Fibroblast of lung (primary cell): Measurements from ENCODE around the gene NUP107. TPM values are rescaled to one million over a fixed set of nuclear protein-coding genes. Genes with fewer than 3 reads are reported as not detected.
A peak's percentile ranks its signal among the peaks of the same experiment; 100 is the strongest.

ENCODE experiments used
- DNase-seq, 2 donors: peaks; one replicate each; pipeline versions ENCODE4 v3.0.0 to v3.0.0-alpha.2; 2010; ENCODE audit warnings: low read depth in 2 of 2
- H2AFZ ChIP-seq: 2 replicates; pipeline ENCODE4 v1.5.1; 2012; ENCODE audit warnings: low read length, control low read depth, inconsistent platforms
- H3K27ac ChIP-seq: 2 replicates; pipeline ENCODE4 v1.5.1; 2011; ENCODE audit warnings: low read length, control low read depth; ENCODE audit not compliant: insufficient read depth
- H3K27me3 ChIP-seq: 2 replicates; pipeline ENCODE4 v1.5.1; 2011; ENCODE audit warnings: mild to moderate bottlenecking, low read length; ENCODE audit not compliant: control insufficient read depth, insufficient read depth
- H3K36me3 ChIP-seq: 2 replicates; pipeline ENCODE4 v1.5.1; 2011; ENCODE audit warnings: low read length; ENCODE audit not compliant: control insufficient read depth, insufficient read depth
- H3K4me1 ChIP-seq: 2 replicates; pipeline ENCODE4 v1.5.1; 2011; ENCODE audit warnings: low read length; ENCODE audit not compliant: control insufficient read depth, insufficient read depth; ENCODE audit errors: extremely low read depth
- H3K4me2 ChIP-seq: 2 replicates; pipeline ENCODE4 v1.5.1; 2011; ENCODE audit warnings: low read length, control low read depth; ENCODE audit not compliant: insufficient read depth; ENCODE audit errors: extremely low read depth
- H3K4me3 ChIP-seq, 4 experiments: fragments of 200-600 bp in 1 of 4; sonication (generic) in 1 of 4; replicated peaks in 1 of 4; 2 replicates each; pipeline ENCODE4 v1.5.1; 2011 to 2016; ENCODE audit warnings: low read length in 4 of 4, low read depth in 3 of 4, mild to moderate bottlenecking in 3 of 4, control low read depth in 2 of 4, inconsistent platforms in 1 of 4, mixed read lengths in 1 of 4; ENCODE audit not compliant: insufficient read depth in 1 of 4; ENCODE audit errors: control extremely low read depth in 1 of 4
- H3K79me2 ChIP-seq: 2 replicates; pipeline ENCODE4 v1.5.1; 2012; ENCODE audit warnings: mild to moderate bottlenecking, low read length, inconsistent platforms; ENCODE audit not compliant: control insufficient read depth, insufficient read depth
- H3K9ac ChIP-seq: 2 replicates; pipeline ENCODE4 v1.5.1; 2011; ENCODE audit warnings: mild to moderate bottlenecking, low read length, control low read depth; ENCODE audit not compliant: insufficient read depth
- H3K9me3 ChIP-seq: 2 replicates; pipeline ENCODE4 v1.5.1; 2012; ENCODE audit warnings: low read depth, low read length; ENCODE audit not compliant: control insufficient read depth, insufficient read depth
- H4K20me1 ChIP-seq: 2 replicates; pipeline ENCODE4 v1.5.1; 2011; ENCODE audit warnings: low read length; ENCODE audit not compliant: control insufficient read depth, insufficient read depth; ENCODE audit errors: extremely low read depth
- EZH2 ChIP-seq: IDR thresholded peaks from 2 replicates; pipeline ENCODE4 v1.5.1; 2012; ENCODE audit warnings: low read length, control low read depth, mild to moderate bottlenecking; ENCODE audit errors: missing control alignments
- polyA plus RNA-seq, 2 donors: library from polyadenylated mRNA; depleted of rRNA in 1 of 2; stranded (reverse) in 1 of 2; unstranded in 1 of 2; fragments of >200 nt; gene quantifications; 2 replicates each; pipeline ENCODE4 v1.2.1, GENCODE V29; 2011 to 2012; ENCODE audit warnings: missing spikeins in 1 of 2
- total RNA-seq: library from RNA; depleted of rRNA; stranded (reverse); fragments of >200 nt; gene quantifications from 2 replicates; pipeline ENCODE4 v1.2.1, GENCODE V29; 2014
- TF ChIP-seq, protein P1 (sequence below), 2 donors: IDR thresholded peaks in 1 of 2; conservative IDR thresholded peaks in 1 of 2; 1 replicate in 1 of 2; 2 replicates in 1 of 2; pipeline ENCODE4 v1.5.1; 2011 to 2012; ENCODE audit warnings: low read length in 2 of 2, control low read depth in 1 of 2, inconsistent platforms in 1 of 2, low read depth in 1 of 2, mild to moderate bottlenecking in 1 of 2

NUP107 gene
- total and polyA plus RNA-seq, 2 donors (not counting 1 experiment from before 2014, with no cell fraction given), result 24.6 to 37.7 TPM

DNA sequence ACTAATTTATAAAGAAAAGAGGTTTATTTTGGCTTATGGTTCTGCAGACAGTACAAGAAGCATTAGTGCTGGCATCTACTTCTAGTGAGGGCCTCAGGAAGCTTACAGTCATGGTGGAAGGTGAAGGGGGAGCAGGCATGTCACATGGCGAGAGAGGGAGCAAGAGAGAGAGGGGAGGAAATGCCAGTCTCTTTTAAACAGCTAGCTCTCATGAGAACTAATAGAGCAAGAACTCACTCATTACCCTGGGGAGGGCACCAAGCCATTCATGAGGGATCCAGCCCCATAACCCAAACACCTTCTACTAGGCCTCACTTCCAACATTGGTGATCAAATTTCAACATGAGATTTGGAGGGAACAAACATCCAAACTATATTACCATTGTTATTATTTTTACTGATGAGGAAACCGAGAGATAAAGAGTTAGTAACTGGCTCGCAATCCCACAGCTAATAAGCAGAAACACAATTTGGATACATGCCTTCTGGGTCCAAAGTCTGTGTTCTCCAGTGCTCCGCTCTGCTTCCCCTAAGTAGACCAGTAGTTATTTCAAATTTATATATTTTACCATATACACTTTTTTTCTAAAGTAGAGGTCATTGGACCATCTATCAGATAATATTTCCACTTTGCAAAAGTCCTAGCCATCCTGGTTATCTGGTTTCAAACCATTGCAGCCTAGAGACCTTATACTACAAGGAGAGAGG lies 68.9 kb downstream of the NUP107 start:
- H3K79me2 ChIP-seq, result no peaks in the 10 kb centered on the region
- TF ChIP-seq, protein P1, sequence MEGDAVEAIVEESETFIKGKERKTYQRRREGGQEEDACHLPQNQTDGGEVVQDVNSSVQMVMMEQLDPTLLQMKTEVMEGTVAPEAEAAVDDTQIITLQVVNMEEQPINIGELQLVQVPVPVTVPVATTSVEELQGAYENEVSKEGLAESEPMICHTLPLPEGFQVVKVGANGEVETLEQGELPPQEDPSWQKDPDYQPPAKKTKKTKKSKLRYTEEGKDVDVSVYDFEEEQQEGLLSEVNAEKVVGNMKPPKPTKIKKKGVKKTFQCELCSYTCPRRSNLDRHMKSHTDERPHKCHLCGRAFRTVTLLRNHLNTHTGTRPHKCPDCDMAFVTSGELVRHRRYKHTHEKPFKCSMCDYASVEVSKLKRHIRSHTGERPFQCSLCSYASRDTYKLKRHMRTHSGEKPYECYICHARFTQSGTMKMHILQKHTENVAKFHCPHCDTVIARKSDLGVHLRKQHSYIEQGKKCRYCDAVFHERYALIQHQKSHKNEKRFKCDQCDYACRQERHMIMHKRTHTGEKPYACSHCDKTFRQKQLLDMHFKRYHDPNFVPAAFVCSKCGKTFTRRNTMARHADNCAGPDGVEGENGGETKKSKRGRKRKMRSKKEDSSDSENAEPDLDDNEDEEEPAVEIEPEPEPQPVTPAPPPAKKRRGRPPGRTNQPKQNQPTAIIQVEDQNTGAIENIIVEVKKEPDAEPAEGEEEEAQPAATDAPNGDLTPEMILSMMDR (conservative IDR thresholded peaks at IDR 0.05 in 1 of 2, IDR thresholded peaks at IDR 0.05 in 1 of 2; ENCODE audit: low read depth in 1 of 2, low read length in 2 of 2), result no peak
- no peak for TF ChIP-seq EZH2
- no peaks in the 10 kb centered on the region for H3K9me3 ChIP-seq

DNA sequence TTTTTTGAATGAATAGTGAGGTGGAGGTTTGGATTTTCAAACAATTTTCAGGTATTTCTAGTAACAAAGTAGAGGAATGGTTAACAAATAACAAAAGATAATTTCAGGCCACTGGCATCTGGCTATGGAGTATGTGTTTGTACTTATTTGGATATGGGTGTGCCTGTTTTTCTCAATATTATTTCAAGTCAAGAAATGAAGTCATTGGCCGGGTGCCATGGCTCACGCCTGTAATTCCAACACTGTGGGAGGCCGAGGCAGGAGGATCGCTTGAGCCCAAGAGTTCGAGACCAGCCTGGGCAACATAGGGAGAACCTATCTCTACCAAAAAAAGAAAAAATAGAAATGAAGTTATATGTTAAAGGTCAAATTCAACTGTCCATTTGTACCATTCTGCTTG lies 73.1 kb downstream of the NUP107 start:
- Histone ChIP-seq H3K9me3 (no peaks in the 10 kb centered on the region), H4K20me1 (no peaks in the 10 kb centered on the region), H3K27me3 (no peaks in the 10 kb centered on the region), H2AFZ (no peak overlapping the region), H3K4me2 (no peak overlapping the region), H3K9ac (no peak overlapping the region), H3K79me2 (no peaks in the 10 kb centered on the region), H3K4me3 (no peak overlapping the region), H3K27ac (no peak overlapping the region), H3K4me1 (no peaks in the 10 kb centered on the region), H3K36me3 (peaks cover 1% of the 10 kb centered on the region)
- DNase-seq, result peak in 1 of 2 donors; percentile 8
- TF ChIP-seq, protein P1 (conservative IDR thresholded peaks at IDR 0.05 in 1 of 2, IDR thresholded peaks at IDR 0.05 in 1 of 2; ENCODE audit: low read depth in 1 of 2, low read length in 2 of 2), result no peak
- TF ChIP-seq EZH2, result no peak

More for the DNA sequence above, 68.9 kb downstream of the NUP107 start:
- Histone ChIP-seq H2AFZ (no peak overlapping the region), H4K20me1 (no peaks in the 10 kb centered on the region), H3K27me3 (no peaks in the 10 kb centered on the region), H3K4me3 (no peak overlapping the region), H3K36me3 (peaks cover 1% of the 10 kb centered on the region), H3K4me1 (no peaks in the 10 kb centered on the region), H3K4me2 (no peak overlapping the region), H3K9ac (no peak overlapping the region), H3K27ac (no peak overlapping the region)
- DNase-seq, result no peak

DNA sequence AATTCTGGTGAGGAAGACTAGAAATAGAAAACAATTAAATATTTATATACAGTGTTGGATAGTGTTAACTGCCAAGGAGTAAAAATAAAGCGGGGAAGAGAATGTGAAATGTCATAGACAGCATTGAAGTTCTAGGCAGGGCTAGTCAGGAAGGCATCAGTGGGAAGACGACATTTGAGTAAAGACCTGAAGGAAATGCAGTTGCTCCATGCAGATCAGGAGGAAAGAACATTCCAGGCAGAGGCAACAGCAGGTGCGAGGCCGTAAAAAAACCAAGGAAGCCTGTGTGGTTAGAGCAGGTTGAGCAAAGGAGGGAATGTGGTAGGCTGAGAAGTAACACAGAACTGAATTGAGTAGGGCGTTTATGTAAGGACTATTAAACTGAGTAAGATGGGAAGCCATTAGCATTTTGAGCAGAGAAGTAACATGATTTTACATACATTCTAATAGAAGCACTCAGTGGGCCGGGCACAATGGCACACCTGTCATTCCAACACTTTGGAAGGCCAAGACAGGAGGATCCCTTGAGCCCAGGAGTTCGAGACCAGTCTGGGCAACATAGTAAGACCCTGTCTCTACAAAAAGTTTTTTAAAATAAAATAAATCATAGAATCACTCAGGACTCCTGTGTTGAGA lies 74.1 kb downstream of the NUP107 start:
- TF ChIP-seq, protein P1 (conservative IDR thresholded peaks at IDR 0.05 in 1 of 2, IDR thresholded peaks at IDR 0.05 in 1 of 2; ENCODE audit: low read depth in 1 of 2, low read length in 2 of 2), result no peak
- TF ChIP-seq EZH2, result no peak

More for the DNA sequence above, 74.1 kb downstream of the NUP107 start:
- H3K27me3 ChIP-seq, result no peaks in the 10 kb centered on the region
- H2AFZ ChIP-seq, result no peak overlapping the region
- no peaks in the 10 kb centered on the region for H3K36me3 ChIP-seq
- H3K4me3 ChIP-seq, result no peak overlapping the region
- no peak overlapping the region for H3K9ac ChIP-seq
- H3K4me1 ChIP-seq, result no peaks in the 10 kb centered on the region
- H3K79me2 ChIP-seq, result no peaks in the 10 kb centered on the region
- no peak overlapping the region for H3K27ac ChIP-seq
- H3K9me3 ChIP-seq, result no peaks in the 10 kb centered on the region
- H4K20me1 ChIP-seq, result no peaks in the 10 kb centered on the region
- no peak for DNase-seq
- no peak overlapping the region for H3K4me2 ChIP-seq
